NCI-H345 treated with DMSO at 0.1 percent for 48 hours (cell line): ENCODE data around the gene SYT11.
"Not testable (repeated sequence)": the region's sequence is repeated elsewhere in the genome, so short reads cannot be mapped to it uniquely, and the experiment has no call there.

Source experiments
- DNase-seq: peaks from one replicate; lab custom pipeline; 2025; ENCODE audit not compliant: unreplicated experiment; lab: John Stamatoyannopoulos, UW

The SYT11 gene

DNA sequence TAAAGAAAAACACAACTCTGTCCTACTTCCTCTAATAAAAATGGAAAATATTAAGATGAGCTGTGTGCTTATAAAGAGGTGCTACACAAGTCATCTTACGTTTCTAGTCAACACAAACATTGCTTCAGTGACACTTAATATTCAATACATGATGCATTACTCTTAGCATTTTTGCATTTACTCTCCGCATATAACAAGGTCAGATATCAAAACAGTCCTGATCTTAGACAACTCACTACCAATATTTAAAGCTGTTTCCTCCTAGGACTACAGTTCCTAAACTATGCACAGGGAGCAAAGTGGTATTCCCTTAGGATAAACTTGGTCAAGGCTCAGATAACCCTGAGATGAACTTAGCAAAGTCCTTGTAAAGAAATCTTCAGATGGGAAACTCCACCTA is 39.5 kb downstream of the SYT11 start:
- DNase-seq: no peak

DNA sequence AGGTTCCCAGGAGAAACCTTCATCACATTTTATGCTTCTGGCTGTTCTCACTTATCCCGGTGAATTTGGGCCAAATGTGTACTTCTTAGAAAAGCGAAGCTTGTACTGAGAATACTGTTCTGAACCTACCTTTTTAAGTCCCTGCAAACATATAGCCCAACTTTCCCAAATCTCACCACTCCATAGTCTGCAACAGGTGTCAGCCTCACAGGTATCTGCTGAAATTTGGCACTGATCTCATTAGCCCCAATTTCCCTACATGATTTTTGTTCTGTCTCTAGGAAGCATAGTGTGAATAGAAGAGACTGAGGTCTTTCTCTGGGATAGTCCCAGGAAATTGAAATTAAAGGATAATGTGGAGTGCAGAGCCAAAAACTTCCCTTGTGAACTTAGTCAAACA is 40.3 kb downstream of the SYT11 start:
- no peak for DNase-seq

DNA sequence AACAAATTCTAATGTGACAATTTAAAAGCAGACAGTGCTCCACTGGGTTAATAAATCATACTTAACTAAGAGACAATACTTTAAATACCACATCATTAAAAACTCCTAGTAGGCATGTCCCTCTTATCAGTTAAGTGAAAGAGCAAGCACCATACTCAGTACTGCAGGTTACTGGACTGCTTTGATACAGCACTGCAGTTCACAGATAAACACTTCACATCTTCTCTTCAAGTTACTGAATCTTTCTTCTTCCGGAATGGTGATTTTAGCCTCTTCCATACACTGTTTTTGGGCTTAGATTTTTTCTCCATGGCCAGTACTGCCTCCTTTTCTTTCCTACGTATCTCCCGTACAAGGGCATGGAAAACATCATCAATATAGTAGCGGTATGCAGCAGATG is 40.8 kb downstream of the SYT11 start:
- no peak for DNase-seq

GRCh38 chr1:155904261-155904660 is 44.9 kb downstream of the SYT11 start:
- no peak for DNase-seq

DNA sequence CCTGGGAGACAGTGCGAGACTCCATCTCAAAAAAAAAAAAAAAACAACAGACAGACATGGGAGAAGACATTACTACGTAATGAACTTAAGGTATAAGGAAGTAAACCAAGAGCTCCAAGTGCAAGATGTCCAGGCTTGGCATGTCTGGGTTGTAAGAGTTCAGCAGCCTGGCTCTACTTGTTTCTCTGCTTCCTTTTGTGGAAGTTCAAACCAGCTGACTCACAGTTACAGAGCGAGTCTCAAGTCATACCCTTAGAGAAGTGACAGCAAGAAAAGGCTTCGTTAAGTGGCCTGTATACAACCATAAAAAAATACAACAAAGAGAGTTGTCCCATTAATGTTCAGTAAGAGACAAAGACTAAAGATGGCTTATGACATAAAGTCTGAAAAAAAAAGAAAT is 50.5 kb downstream of the SYT11 start:
- DNase-seq: no peak

DNA sequence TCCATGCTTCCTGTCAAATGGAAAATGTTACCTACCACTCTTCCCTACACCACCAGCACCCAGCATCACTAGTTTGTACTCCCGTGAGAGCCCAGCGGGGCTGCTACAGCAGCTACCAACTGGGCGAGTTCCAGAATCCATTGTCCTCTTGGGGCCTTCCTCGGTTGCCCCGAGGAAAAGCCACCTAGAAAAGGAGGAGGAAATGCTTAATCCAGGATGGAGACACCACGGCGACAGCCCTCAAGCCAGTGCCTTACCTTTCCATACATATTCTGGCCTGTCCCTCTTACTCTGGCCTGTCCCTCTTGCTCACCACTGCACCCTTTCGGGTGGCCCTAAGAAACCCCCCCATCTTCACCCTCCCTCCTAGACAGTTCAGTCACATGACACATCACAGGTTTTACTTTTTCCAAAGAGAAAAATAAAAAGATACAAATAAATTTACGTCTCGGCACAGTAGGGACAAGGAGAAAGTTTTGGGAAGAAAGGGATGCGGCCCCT is 51.3 kb downstream of the SYT11 start:
- DNase-seq: peak; percentile 92

- peak; percentile 99 for DNase-seq
Observed at GRCh38 chr1:155911156-155912055, 52.0 kb downstream of the SYT11 start, which contains the start of gene RIT1. RIT1 (minus strand) TSS chr1:155911349; CDS start chr1:155910761, 588 bp downstream.

DNA sequence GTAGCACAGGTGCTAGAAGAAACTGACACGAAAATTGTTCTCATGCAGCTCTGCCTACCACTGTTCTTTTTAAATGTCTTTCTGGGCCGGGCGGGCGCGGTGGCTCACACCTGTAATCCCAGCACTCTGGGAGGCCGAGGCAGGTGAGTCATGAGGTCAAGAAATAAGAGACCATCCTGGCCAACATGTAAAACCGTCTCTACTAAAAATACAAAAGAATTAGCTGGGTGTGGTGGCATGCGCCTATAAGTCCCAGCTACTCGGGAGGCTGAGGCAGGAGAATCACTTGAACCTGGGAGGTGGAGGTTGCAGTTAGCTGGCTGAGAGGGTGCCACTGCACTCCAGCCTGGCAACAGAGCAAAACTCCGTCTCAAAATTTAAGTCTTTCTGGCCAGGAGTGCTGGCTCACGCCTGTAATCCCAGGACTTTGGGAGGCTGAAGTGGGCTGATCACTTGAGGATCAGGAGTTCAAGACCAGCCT is 52.7 kb downstream of the SYT11 start:
- DNase-seq: no peak

- DNase-seq: no peak
Observed at GRCh38 chr1:155913969-155914757, 54.8 kb downstream of the SYT11 start.

DNA sequence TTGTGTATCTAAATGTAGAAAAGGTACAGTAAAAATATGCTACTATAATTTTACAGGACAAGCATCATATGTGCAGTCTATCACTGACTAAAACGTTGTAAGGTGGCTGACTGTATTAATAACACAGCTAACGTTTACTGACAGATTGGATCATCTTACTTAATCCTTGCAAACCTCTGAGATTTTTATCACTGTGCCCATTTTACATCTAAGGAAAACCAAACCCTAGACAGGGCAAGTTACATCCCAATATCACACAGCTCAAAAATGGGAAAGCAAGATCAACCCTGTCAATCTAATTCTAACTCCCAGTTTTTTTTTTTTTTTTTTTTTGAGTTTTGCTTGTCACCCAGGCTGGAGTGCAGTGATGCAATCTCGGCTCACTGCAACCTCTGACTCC is 59.3 kb downstream of the SYT11 start:
- DNase-seq: no peak

DNA sequence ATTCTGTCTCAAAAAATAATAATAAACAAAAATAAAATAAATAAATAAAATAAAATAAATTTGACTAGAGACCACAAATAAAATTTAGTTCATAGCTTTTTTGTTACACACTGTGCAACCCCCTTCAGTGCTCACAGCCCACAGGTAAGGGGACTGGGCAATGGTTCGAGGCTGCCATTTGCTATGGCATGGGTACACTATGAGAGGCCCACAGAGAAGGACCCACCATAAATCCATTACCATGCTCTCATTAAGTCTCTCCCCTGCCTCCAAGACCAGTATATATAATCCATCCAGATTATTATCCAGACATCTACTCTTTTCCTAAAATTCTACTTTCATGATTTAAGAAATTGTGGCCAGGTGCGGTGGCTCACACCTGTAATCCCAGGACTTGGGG is 60.4 kb downstream of the SYT11 start:
- DNase-seq: no peak

- no peak for DNase-seq
Observed at GRCh38 chr1:155920717-155921116, 61.4 kb downstream of the SYT11 start.

DNA sequence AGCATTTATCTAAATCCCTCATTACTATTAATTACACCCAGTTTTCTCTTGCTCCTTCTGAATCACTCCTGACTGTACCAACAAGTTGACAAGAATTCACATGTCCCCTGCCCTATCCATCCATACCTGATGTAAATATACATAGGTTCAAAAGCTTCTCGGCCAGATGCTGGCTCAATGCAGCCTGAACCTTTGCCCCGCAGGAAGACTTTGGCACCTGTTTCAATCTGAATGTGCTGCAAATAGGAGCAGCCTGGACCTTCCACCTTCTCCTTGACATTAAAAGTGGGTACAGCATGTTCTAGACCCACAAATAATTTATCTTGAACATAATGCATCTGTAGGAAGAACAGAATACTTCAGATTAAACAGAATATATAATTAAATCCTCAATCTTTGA is 66.1 kb downstream of the SYT11 start:
- DNase-seq: no peak

GRCh38 chr1:155929057-155929456 is 69.7 kb downstream of the SYT11 start:
- no peak for DNase-seq

- DNase-seq: not testable (repeated sequence)
Observed at GRCh38 chr1:155930725-155931124, 71.4 kb downstream of the SYT11 start.

- no peak for DNase-seq
Observed at GRCh38 chr1:155931332-155932038, 72.1 kb downstream of the SYT11 start.

DNA sequence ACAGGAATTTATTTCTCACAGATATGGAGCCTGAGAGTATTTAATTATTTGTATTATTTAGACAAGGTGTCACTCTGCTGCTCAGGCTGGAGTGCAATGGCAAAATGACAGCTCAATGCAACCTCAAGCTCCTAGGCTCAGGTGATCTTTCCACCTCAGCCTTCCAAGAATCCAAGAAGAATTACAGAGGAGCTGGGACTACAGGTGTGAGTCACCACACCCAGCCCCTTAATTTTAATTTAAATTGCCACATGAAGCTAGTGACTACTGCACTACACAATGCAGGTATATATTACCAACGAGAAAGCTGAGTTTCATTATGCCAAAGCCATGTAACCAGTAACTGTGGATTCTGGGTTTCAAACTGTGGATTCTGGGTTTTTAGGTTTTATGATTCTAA is 72.7 kb downstream of the SYT11 start:
- no peak for DNase-seq

- DNase-seq: no peak
Observed at GRCh38 chr1:155932487-155932886, 73.1 kb downstream of the SYT11 start.

DNA sequence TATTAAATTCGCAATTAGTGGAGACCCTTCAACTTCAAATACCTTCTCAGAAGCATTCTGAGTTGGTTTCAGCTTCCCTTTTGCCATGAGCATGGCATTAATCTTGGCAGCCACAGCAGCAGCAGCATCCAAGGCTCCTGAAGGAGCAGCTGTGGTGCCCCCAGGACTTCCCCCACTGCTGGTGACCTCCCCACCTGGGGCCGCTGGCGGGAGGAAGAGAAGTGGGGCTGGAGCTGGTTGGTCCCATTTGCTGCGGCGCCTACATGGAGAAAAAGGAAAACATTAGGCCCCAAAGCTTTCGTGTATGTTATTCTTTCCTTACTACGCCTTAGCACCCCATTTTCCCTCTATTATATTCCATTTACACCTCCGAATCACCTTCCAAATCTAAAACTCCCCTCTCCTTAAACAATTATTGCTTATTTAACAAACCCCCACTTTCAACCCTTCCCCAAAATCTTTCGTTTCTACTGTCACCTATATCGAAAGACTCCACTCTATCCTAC is 74.3 kb downstream of the SYT11 start:
- DNase-seq: no peak

DNA sequence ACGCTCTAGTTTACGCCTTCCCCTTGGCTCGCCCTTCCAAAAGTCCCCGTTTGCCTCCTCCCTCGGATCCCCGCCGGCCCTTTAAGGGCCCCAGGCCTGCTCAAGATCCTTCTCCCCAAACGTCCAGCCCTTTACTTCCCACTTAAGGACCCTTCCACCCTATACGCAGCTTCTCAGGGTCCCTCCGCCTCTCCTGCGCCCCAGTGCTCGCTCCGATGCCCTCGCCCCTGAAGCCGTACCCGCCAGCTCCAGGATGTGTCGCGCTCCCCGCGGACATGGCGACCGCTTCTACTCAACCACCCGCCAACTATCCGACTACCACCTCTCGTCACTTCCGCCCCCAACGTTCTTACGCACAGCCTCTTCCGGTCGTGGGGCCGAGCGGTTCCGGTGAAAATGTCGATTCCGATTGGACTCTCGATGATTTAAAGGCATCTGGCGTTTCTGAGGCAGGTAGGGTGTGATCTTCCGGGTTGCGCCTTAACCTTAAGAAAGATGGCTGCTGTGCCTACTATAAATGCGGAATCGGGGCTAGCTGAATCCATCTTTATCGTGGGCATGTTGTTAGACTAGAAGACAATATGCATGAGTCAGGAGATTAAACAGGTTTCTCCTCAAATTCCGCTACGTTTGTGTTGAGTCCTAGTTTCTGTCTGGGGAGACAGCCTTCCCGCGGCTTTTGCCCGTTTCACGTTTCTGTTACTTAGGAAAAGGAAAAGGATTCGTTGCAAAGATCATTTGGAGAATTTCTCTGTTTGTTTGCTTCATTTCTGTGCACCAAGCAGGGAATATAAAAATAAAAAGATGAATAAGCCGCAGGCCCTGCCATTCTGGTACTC is 74.9 kb downstream of the SYT11 start, which contains the start of gene KHDC4:
KHDC4 (minus strand) TSS at position 317 of the 839 bp plus-strand sequence; CDS start at position 277, 40 bp downstream.
- peak; percentile 100 for DNase-seq
